Smooth muscle cell (in vitro differentiated cells): ENCODE results near the gene DNHD1. TPM values are rescaled to one million over a fixed set of nuclear protein-coding genes. Genes with fewer than 3 reads are reported as not detected.

Source experiments
- DNase-seq: peaks from one replicate; lab custom pipeline; 2025; ENCODE audit not compliant: unreplicated experiment; lab: John Stamatoyannopoulos, UW
- H2AFZ ChIP-seq: fragments of 200-600 bp; sonication (generic); 2 replicates; pipeline ENCODE4 v1.6.0; 2016; ENCODE audit warnings: antibody characterized with exemption, low read depth, mild to moderate bottlenecking
- H3F3A ChIP-seq: fragments of 200-600 bp; sonication (generic); 2 replicates; pipeline ENCODE4 v1.6.0; 2017; ENCODE audit warnings: antibody characterized with exemption, low read depth
- H3K27ac ChIP-seq: fragments of 200-600 bp; sonication (generic); 2 replicates; pipeline ENCODE4 v1.5.1; 2016; ENCODE audit warnings: low read depth, mild to moderate bottlenecking
- H3K27me3 ChIP-seq: fragments of 200-600 bp; sonication (generic); 2 replicates; pipeline ENCODE4 v1.6.1; 2016; ENCODE audit warnings: low read depth, mild to moderate bottlenecking
- H3K36me3 ChIP-seq: fragments of 200-600 bp; sonication (generic); 2 replicates; pipeline ENCODE4 v1.5.1; 2016; ENCODE audit warnings: low read depth
- H3K4me1 ChIP-seq: fragments of 200-600 bp; sonication (generic); 2 replicates; pipeline ENCODE4 v1.5.1; 2016; ENCODE audit warnings: low read depth
- H3K4me2 ChIP-seq: fragments of 200-600 bp; sonication (generic); 2 replicates; pipeline ENCODE4 v1.6.0; 2016; ENCODE audit warnings: mild to moderate bottlenecking
- H3K4me3 ChIP-seq: fragments of 200-600 bp; sonication (generic); 2 replicates; pipeline ENCODE4 v1.5.1; 2016; ENCODE audit warnings: mild to moderate bottlenecking
- H3K79me2 ChIP-seq: fragments of 200-600 bp; sonication (generic); 2 replicates; pipeline ENCODE4 v1.6.0; 2016; ENCODE audit warnings: low read depth, mild to moderate bottlenecking
- H3K9ac ChIP-seq: fragments of 200-600 bp; sonication (generic); 2 replicates; pipeline ENCODE4 v1.6.0; 2016; ENCODE audit warnings: low read depth
- H3K9me3 ChIP-seq: fragments of 200-600 bp; sonication (generic); replicated peaks from 2 replicates; pipeline ENCODE4 v1.5.1; 2016; ENCODE audit warnings: low read depth
- H4K20me1 ChIP-seq: fragments of 200-600 bp; sonication (generic); 2 replicates; pipeline ENCODE4 v1.6.0; 2016; ENCODE audit warnings: low read depth
- WGBS: methylation state at CpG from one replicate; pipeline ENCODE4 v1.1.7; 2016; ENCODE audit warnings: low lambda C conversion rate; 5-methylcytosine and 5-hydroxymethylcytosine counted together
- polyA plus RNA-seq: library from polyadenylated mRNA; unstranded; fragments of >200 nt; fragmentation: Nextera tagmentation; extraction: Ambion mirVana; gene quantifications from 2 replicates; pipeline ENCODE4 v1.2.1, GENCODE V29; 2016
- total RNA-seq: library from RNA; depleted of rRNA; stranded (reverse); fragments of >200 nt; gene quantifications from 2 replicates; pipeline ENCODE4 v1.2.3, GENCODE V29; 2014
- TF ChIP-seq, protein P1 (sequence below): fragments of 200-600 bp; sonication (generic); IDR thresholded peaks from 2 replicates; pipeline ENCODE4 v1.5.1; 2017; ENCODE audit warnings: borderline replicate concordance, mild to moderate bottlenecking, antibody characterized with exemption; ENCODE audit not compliant: insufficient read depth, poor library complexity, severe bottlenecking

DNHD1 gene
- total and polyA plus RNA-seq, 2 experiments from 2014 or later = 5.5 to 9.1 TPM

DNA sequence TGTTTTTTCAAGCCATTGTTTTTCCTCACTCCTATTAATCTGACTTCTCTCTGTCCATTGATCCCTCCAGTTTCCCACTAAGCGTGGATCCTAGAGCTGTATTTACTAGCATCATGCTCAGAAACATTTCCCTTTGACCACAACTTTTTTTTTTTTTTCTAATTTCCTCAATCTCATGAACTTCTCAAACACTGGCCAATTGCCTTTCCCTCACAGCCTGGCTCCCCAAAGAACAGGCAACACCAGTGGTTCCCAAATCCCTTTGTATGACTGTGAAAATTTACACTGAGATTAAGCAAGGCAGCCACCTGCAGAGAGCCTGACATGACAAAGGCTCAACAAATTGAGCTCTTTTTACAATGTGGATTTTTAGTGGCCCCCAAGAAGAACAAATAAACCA, 123.6 kb downstream of the DNHD1 start:
- Histone ChIP-seq H3K79me2 (no peaks in the 10 kb centered on the region), H3F3A (peaks cover 5% of the 10 kb centered on the region), H3K4me1 (peaks cover 13% of the 10 kb centered on the region), H3K27me3 (no peaks in the 10 kb centered on the region), H3K9me3 (no peaks in the 10 kb centered on the region), H3K27ac (no peak overlapping the region), H3K4me2 (no peak overlapping the region), H2AFZ (no peak overlapping the region), H3K36me3 (no peaks in the 10 kb centered on the region), H4K20me1 (no peaks in the 10 kb centered on the region), H3K4me3 (no peak overlapping the region), H3K9ac (no peak overlapping the region)
- DNase-seq = no peak
- WGBS = 67% methylated on average over 1 of the region's 1 CpG
- TF ChIP-seq, protein P1, sequence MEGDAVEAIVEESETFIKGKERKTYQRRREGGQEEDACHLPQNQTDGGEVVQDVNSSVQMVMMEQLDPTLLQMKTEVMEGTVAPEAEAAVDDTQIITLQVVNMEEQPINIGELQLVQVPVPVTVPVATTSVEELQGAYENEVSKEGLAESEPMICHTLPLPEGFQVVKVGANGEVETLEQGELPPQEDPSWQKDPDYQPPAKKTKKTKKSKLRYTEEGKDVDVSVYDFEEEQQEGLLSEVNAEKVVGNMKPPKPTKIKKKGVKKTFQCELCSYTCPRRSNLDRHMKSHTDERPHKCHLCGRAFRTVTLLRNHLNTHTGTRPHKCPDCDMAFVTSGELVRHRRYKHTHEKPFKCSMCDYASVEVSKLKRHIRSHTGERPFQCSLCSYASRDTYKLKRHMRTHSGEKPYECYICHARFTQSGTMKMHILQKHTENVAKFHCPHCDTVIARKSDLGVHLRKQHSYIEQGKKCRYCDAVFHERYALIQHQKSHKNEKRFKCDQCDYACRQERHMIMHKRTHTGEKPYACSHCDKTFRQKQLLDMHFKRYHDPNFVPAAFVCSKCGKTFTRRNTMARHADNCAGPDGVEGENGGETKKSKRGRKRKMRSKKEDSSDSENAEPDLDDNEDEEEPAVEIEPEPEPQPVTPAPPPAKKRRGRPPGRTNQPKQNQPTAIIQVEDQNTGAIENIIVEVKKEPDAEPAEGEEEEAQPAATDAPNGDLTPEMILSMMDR = no peak

Other genes with a start within 250 kb of the DNHD1 start
- gene CCKBR, start 237.4 kb upstream of the DNHD1 start, total RNA-seq = 0.09 and 0.27 TPM in 2 replicates
- 0.26 and 0.69 TPM in 2 replicates for gene CCKBR, start 237.4 kb upstream of the DNHD1 start, polyA plus RNA-seq
- gene CAVIN3, start 176.8 kb upstream of the DNHD1 start, total RNA-seq = 134 and 177 TPM in 2 replicates
- 251 and 257 TPM in 2 replicates for gene CAVIN3, start 176.8 kb upstream of the DNHD1 start, polyA plus RNA-seq
- 40.2 and 57.3 TPM in 2 replicates for gene SMPD1, start 106.8 kb upstream of the DNHD1 start, total RNA-seq
- gene SMPD1, start 106.8 kb upstream of the DNHD1 start, polyA plus RNA-seq = 50.0 and 56.6 TPM in 2 replicates
- 31.1 and 36.7 TPM in 2 replicates for gene APBB1, start 78.2 kb upstream of the DNHD1 start, total RNA-seq
- gene APBB1, start 78.2 kb upstream of the DNHD1 start, polyA plus RNA-seq = 59.2 and 64.2 TPM in 2 replicates
- gene HPX, start 56.3 kb upstream of the DNHD1 start, total RNA-seq = 0.40 and 3.5 TPM in 2 replicates
- gene HPX, start 56.3 kb upstream of the DNHD1 start, polyA plus RNA-seq = 1.1 and 2.6 TPM in 2 replicates
- 14.0 and 14.9 TPM in 2 replicates for gene TRIM3, start 23.3 kb upstream of the DNHD1 start, total RNA-seq
- gene TRIM3, start 23.3 kb upstream of the DNHD1 start, polyA plus RNA-seq = 25.5 and 36.0 TPM in 2 replicates
- 61.6 and 61.9 TPM in 2 replicates for gene ARFIP2, start 15.9 kb upstream of the DNHD1 start, total RNA-seq
- 84.0 and 88.6 TPM in 2 replicates for gene ARFIP2, start 15.9 kb upstream of the DNHD1 start, polyA plus RNA-seq
- gene TIMM10B, start 15.8 kb upstream of the DNHD1 start, total RNA-seq = 37.0 and 46.7 TPM in 2 replicates
- 29.1 and 43.6 TPM in 2 replicates for gene TIMM10B, start 15.8 kb upstream of the DNHD1 start, polyA plus RNA-seq
- 10.2 and 13.5 TPM in 2 replicates for gene RRP8, start 106.3 kb downstream of the DNHD1 start, total RNA-seq
- gene RRP8, start 106.3 kb downstream of the DNHD1 start, polyA plus RNA-seq = 23.5 and 24.9 TPM in 2 replicates
- 138 and 166 TPM in 2 replicates for gene ILK, start 106.5 kb downstream of the DNHD1 start, total RNA-seq
- 236 and 238 TPM in 2 replicates for gene ILK, start 106.5 kb downstream of the DNHD1 start, polyA plus RNA-seq
- gene TAF10, start 114.9 kb downstream of the DNHD1 start, total RNA-seq = 67.9 and 83.3 TPM in 2 replicates
- gene TAF10, start 114.9 kb downstream of the DNHD1 start, polyA plus RNA-seq = 373 and 378 TPM in 2 replicates
- gene TPP1, start 122.1 kb downstream of the DNHD1 start, total RNA-seq = 21.6 and 37.3 TPM in 2 replicates
- 54.1 and 55.4 TPM in 2 replicates for gene TPP1, start 122.1 kb downstream of the DNHD1 start, polyA plus RNA-seq
- 25.1 and 34.2 TPM in 2 replicates for gene DCHS1, start 158.5 kb downstream of the DNHD1 start, total RNA-seq
- 21.0 and 24.5 TPM in 2 replicates for gene DCHS1, start 158.5 kb downstream of the DNHD1 start, polyA plus RNA-seq
- 64.0 and 132 TPM in 2 replicates for gene MRPL17, start 186.1 kb downstream of the DNHD1 start, total RNA-seq
- 77.4 and 98.4 TPM in 2 replicates for gene MRPL17, start 186.1 kb downstream of the DNHD1 start, polyA plus RNA-seq